H1 (cell line): ENCODE data around the gene NECTIN1.

Experiments used
- CTCF ChIP-seq, 3 experiments: IDR thresholded peaks; 1 replicate in 2 of 3; 2 replicates in 1 of 3; pipeline versions ENCODE4 v1.5.1 to v1.6.1; 2011; ENCODE audit warnings: low read length in 3 of 3, mild to moderate bottlenecking in 3 of 3, inconsistent platforms in 2 of 3, low read depth in 1 of 3, moderate library complexity in 1 of 3; ENCODE audit not compliant: insufficient read depth in 1 of 3; ENCODE audit errors: control extremely low read depth in 1 of 3
- EZH2 ChIP-seq: fragments of 200-600 bp; sonication (generic); IDR thresholded peaks from 2 replicates; pipeline ENCODE4 v1.7.1; 2012; ENCODE audit warnings: low read depth, mild to moderate bottlenecking, moderate library complexity, low read length, inconsistent platforms; ENCODE audit not compliant: severe bottlenecking
- POLR2A ChIP-seq, 2 experiments: IDR thresholded peaks; 1 replicate in 1 of 2; 2 replicates in 1 of 2; pipeline ENCODE4 v1.6.1; 2011; ENCODE audit warnings: low read depth in 2 of 2, low read length in 2 of 2, mild to moderate bottlenecking in 2 of 2; ENCODE audit errors: control extremely low read depth in 1 of 2
- RXRA ChIP-seq: IDR thresholded peaks from 2 replicates; pipeline ENCODE4 v1.6.1; 2011; ENCODE audit warnings: low read depth, mild to moderate bottlenecking, low read length, moderate library complexity; ENCODE audit not compliant: insufficient read depth
- SIN3A ChIP-seq, 2 experiments: IDR thresholded peaks in 1 of 2; conservative IDR thresholded peaks in 1 of 2; 2 replicates each; pipeline ENCODE4 v1.6.1; 2011 to 2012; ENCODE audit warnings: low read length in 2 of 2, improper control_type of control experiment in 1 of 2, low read depth in 1 of 2, mild to moderate bottlenecking in 1 of 2
- SP1 ChIP-seq: IDR thresholded peaks from 2 replicates; pipeline ENCODE4 v1.6.1; 2011; ENCODE audit warnings: low read depth, low read length
- USF2 ChIP-seq: IDR thresholded peaks from 2 replicates; pipeline ENCODE4 v1.6.1; 2011; ENCODE audit warnings: low read length, improper control_type of control experiment

- TF ChIP-seq SIN3A (conservative IDR thresholded peaks at IDR 0.05 in 1 of 2, IDR thresholded peaks at IDR 0.05 in 1 of 2; ENCODE audit: low read depth in 1 of 2, low read length in 2 of 2) (no peak), EZH2 (no peak), CTCF (IDR thresholded peaks at IDR 0.05; ENCODE audit: control extremely low read depth in 1 of 3, insufficient read depth in 1 of 3, low read depth in 1 of 3, low read length in 3 of 3) (no peak), POLR2A (IDR thresholded peaks at IDR 0.05; ENCODE audit: control extremely low read depth in 1 of 2, low read depth in 2 of 2, low read length in 2 of 2) (no peak), SP1 (no peak), RXRA (no peak), USF2 (no peak)
Measured at GRCh38 chr11:119752345-119752871, 23.4 kb upstream of the NECTIN1 start.
